GM12891 (cell line): Measurements from ENCODE around the gene KIF23.

ENCODE experiments used
- POLR2A ChIP-seq: IDR thresholded peaks from 2 replicates; pipeline ENCODE4 v1.6.1; 2011; ENCODE audit warnings: low read depth, low read length, control low read depth
- POLR2AphosphoS5 ChIP-seq: IDR thresholded peaks from 2 replicates; pipeline ENCODE4 v1.6.1; 2011; ENCODE audit warnings: low read depth, low read length, control low read depth
- SPI1 ChIP-seq: IDR thresholded peaks from 2 replicates; pipeline ENCODE4 v1.6.1; 2011; ENCODE audit warnings: low read depth, low read length, control low read depth
- TAF1 ChIP-seq: IDR thresholded peaks from 2 replicates; pipeline ENCODE4 v1.6.1; 2011; ENCODE audit warnings: low read depth, low read length, control low read depth

DNA sequence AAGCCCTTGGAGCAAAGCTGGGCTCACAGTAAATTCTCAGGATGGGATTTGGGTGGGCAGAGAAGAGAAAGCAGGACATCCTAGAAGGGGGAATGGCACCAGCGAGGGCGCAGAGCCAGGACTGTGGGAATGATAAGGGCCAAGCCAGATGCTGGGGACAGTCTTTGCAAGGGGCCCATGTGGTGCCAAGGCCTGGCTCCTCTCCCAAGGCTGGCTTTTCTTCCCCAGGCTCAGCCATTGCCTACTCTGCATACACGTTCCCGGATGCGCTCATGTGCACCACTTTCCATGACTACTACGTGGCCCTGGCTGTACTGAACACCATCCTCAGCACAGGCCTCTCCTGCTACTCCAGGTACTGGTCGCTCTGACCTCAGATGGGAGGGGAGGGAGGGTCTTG is 24.7 kb upstream of the KIF23 start:
- TF ChIP-seq POLR2A (no peak), TAF1 (no peak), POLR2AphosphoS5 (no peak), SPI1 (no peak)
